ENCODE data around the gene RXRA. TPM values are rescaled to one million over a fixed set of nuclear protein-coding genes. Genes with fewer than 3 reads are reported as not detected.
A peak's percentile ranks its signal among the peaks of the same experiment; 100 is the strongest.

Gene RXRA
- total and polyA plus RNA-seq, 2 of the 13 experiments (the other 11 are each of a cell fraction or from before 2014, with no cell fraction given) = 18.9 to 29.2 TPM

DNA sequence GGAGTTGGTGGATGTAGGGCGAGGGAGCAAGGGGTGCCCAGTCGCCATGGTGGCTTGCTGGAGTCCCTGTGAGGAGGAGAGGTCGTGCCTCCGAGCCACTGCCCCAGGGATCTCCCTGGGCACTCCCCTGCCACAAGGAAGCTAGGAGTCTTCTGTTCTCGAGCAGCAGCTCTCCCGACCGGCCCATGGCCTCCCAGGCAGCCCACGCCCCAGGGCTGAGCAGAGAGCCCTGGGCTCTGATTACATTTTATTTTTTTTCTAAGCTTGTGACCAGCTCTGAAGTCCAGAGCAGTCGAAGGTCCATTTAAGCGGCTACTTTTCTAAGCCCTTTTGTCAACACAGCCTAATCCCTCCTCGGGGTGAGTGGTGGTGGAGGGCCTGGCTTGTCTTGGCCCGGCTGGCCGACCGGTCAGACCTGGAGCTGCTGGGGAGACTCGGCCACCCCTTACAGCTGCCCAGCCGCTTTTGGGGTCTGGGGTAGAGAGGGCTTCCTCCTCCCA, 2.1 kb downstream of the RXRA start (continued):
- TF ChIP-seq, protein P1, sequence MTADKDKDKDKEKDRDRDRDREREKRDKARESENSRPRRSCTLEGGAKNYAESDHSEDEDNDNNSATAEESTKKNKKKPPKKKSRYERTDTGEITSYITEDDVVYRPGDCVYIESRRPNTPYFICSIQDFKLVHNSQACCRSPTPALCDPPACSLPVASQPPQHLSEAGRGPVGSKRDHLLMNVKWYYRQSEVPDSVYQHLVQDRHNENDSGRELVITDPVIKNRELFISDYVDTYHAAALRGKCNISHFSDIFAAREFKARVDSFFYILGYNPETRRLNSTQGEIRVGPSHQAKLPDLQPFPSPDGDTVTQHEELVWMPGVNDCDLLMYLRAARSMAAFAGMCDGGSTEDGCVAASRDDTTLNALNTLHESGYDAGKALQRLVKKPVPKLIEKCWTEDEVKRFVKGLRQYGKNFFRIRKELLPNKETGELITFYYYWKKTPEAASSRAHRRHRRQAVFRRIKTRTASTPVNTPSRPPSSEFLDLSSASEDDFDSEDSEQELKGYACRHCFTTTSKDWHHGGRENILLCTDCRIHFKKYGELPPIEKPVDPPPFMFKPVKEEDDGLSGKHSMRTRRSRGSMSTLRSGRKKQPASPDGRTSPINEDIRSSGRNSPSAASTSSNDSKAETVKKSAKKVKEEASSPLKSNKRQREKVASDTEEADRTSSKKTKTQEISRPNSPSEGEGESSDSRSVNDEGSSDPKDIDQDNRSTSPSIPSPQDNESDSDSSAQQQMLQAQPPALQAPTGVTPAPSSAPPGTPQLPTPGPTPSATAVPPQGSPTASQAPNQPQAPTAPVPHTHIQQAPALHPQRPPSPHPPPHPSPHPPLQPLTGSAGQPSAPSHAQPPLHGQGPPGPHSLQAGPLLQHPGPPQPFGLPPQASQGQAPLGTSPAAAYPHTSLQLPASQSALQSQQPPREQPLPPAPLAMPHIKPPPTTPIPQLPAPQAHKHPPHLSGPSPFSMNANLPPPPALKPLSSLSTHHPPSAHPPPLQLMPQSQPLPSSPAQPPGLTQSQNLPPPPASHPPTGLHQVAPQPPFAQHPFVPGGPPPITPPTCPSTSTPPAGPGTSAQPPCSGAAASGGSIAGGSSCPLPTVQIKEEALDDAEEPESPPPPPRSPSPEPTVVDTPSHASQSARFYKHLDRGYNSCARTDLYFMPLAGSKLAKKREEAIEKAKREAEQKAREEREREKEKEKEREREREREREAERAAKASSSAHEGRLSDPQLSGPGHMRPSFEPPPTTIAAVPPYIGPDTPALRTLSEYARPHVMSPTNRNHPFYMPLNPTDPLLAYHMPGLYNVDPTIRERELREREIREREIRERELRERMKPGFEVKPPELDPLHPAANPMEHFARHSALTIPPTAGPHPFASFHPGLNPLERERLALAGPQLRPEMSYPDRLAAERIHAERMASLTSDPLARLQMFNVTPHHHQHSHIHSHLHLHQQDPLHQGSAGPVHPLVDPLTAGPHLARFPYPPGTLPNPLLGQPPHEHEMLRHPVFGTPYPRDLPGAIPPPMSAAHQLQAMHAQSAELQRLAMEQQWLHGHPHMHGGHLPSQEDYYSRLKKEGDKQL (CRISPR knock-in tag; IDR thresholded peaks at IDR 0.05; ENCODE audit: low read depth) = peak; percentile 1; the same call in 1 of the 2 replicates
- TF ChIP-seq, protein P2, sequence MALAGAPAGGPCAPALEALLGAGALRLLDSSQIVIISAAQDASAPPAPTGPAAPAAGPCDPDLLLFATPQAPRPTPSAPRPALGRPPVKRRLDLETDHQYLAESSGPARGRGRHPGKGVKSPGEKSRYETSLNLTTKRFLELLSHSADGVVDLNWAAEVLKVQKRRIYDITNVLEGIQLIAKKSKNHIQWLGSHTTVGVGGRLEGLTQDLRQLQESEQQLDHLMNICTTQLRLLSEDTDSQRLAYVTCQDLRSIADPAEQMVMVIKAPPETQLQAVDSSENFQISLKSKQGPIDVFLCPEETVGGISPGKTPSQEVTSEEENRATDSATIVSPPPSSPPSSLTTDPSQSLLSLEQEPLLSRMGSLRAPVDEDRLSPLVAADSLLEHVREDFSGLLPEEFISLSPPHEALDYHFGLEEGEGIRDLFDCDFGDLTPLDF (CRISPR knock-in tag; IDR thresholded peaks at IDR 0.05) = no peak
- TF ChIP-seq ZNF3 (CRISPR knock-in tag; IDR thresholded peaks at IDR 0.05) (no peak), NKX3-1 (CRISPR knock-in tag; IDR thresholded peaks at IDR 0.05) (no peak), HNRNPK (IDR thresholded peaks at IDR 0.05; ENCODE audit: low read depth, low read length, poor library complexity, severe bottlenecking) (no peak), ATF1 (CRISPR knock-in tag; IDR thresholded peaks at IDR 0.05) (no peak), ZNF777 (CRISPR knock-in tag; IDR thresholded peaks at IDR 0.05) (no peak), ZNF75D (CRISPR knock-in tag; IDR thresholded peaks at IDR 0.05; ENCODE audit: borderline replicate concordance) (no peak), RFX5 (IDR thresholded peaks at IDR 0.05; ENCODE audit: low read depth, low read length) (no peak), ZNF331 (CRISPR knock-in tag; IDR thresholded peaks at IDR 0.05) (peak; percentile 39), FLYWCH1 (CRISPR knock-in tag; IDR thresholded peaks at IDR 0.05) (no peak), TCF12 (IDR thresholded peaks at IDR 0.05) (no peak), TCF12 (CRISPR knock-in tag; IDR thresholded peaks at IDR 0.05) (peak; percentile 61; the same call in 1 of the 2 replicates)
- TF ChIP-seq, protein P3, sequence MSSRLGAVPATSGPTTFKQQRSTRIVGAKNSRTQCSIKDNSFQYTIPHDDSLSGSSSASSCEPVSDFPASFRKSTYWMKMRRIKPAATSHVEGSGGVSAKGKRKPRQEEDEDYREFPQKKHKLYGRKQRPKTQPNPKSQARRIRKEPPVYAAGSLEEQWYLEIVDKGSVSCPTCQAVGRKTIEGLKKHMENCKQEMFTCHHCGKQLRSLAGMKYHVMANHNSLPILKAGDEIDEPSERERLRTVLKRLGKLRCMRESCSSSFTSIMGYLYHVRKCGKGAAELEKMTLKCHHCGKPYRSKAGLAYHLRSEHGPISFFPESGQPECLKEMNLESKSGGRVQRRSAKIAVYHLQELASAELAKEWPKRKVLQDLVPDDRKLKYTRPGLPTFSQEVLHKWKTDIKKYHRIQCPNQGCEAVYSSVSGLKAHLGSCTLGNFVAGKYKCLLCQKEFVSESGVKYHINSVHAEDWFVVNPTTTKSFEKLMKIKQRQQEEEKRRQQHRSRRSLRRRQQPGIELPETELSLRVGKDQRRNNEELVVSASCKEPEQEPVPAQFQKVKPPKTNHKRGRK (CRISPR knock-in tag; IDR thresholded peaks at IDR 0.05) = no peak
- TF ChIP-seq, protein P4, sequence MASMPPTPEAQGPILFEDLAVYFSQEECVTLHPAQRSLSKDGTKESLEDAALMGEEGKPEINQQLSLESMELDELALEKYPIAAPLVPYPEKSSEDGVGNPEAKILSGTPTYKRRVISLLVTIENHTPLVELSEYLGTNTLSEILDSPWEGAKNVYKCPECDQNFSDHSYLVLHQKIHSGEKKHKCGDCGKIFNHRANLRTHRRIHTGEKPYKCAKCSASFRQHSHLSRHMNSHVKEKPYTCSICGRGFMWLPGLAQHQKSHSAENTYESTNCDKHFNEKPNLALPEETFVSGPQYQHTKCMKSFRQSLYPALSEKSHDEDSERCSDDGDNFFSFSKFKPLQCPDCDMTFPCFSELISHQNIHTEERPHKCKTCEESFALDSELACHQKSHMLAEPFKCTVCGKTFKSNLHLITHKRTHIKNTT (CRISPR knock-in tag; IDR thresholded peaks at IDR 0.05) = no peak
- TF ChIP-seq, protein P5, sequence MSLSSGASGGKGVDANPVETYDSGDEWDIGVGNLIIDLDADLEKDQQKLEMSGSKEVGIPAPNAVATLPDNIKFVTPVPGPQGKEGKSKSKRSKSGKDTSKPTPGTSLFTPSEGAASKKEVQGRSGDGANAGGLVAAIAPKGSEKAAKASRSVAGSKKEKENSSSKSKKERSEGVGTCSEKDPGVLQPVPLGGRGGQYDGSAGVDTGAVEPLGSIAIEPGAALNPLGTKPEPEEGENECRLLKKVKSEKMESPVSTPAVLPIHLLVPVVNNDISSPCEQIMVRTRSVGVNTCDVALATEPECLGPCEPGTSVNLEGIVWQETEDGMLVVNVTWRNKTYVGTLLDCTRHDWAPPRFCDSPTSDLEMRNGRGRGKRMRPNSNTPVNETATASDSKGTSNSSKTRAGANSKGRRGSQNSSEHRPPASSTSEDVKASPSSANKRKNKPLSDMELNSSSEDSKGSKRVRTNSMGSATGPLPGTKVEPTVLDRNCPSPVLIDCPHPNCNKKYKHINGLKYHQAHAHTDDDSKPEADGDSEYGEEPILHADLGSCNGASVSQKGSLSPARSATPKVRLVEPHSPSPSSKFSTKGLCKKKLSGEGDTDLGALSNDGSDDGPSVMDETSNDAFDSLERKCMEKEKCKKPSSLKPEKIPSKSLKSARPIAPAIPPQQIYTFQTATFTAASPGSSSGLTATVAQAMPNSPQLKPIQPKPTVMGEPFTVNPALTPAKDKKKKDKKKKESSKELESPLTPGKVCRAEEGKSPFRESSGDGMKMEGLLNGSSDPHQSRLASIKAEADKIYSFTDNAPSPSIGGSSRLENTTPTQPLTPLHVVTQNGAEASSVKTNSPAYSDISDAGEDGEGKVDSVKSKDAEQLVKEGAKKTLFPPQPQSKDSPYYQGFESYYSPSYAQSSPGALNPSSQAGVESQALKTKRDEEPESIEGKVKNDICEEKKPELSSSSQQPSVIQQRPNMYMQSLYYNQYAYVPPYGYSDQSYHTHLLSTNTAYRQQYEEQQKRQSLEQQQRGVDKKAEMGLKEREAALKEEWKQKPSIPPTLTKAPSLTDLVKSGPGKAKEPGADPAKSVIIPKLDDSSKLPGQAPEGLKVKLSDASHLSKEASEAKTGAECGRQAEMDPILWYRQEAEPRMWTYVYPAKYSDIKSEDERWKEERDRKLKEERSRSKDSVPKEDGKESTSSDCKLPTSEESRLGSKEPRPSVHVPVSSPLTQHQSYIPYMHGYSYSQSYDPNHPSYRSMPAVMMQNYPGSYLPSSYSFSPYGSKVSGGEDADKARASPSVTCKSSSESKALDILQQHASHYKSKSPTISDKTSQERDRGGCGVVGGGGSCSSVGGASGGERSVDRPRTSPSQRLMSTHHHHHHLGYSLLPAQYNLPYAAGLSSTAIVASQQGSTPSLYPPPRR (CRISPR knock-in tag; IDR thresholded peaks at IDR 0.05; ENCODE audit: borderline replicate concordance) = peak; percentile 57
